Measurements from ENCODE around the gene CD48.

Gene CD48

GRCh38 chr1:160748181-160748877 lies 36.7 kb upstream of the CD48 start:
- H3K4me2 ChIP-seq: no peak overlapping the region
- no peaks in the 10 kb centered on the region; the same call in 1 of the 2 replicates for H3K27me3 ChIP-seq (ENCODE audit: insufficient read depth, low read depth)

GRCh38 chr1:160747717-160748116 lies 36.1 kb upstream of the CD48 start:
- H3K27me3 ChIP-seq (ENCODE audit: insufficient read depth, low read depth): no peaks in the 10 kb centered on the region; the same call in 1 of the 2 replicates
- H3K4me2 ChIP-seq: no peak overlapping the region
- no peak overlapping the region for H3K4me3 ChIP-seq (IDR thresholded peaks at IDR 0.05; ENCODE audit: insufficient read depth, low read depth, low read length)
- H3K9ac ChIP-seq: no peak overlapping the region
- H3K27ac ChIP-seq: no peak overlapping the region
- no peak for TF ChIP-seq CTCF (conservative IDR thresholded peaks at IDR 0.05; ENCODE audit: low read depth, low read length)
- no peak overlapping the region for H2AFZ ChIP-seq (ENCODE audit: low read depth)
- H3K36me3 ChIP-seq (ENCODE audit: insufficient read depth): no peaks in the 10 kb centered on the region
- H4K20me1 ChIP-seq (ENCODE audit: insufficient read depth): no peaks in the 10 kb centered on the region
- H3K4me1 ChIP-seq (ENCODE audit: low read depth, poor library complexity, severe bottlenecking): no peaks in the 10 kb centered on the region
- no peaks in the 10 kb centered on the region for H3K79me2 ChIP-seq (ENCODE audit: insufficient read depth, low read depth)

More at GRCh38 chr1:160748181-160748877, 36.7 kb upstream of the CD48 start:
- H3K4me3 ChIP-seq (IDR thresholded peaks at IDR 0.05; ENCODE audit: insufficient read depth, low read depth, low read length): no peak overlapping the region
- H3K36me3 ChIP-seq (ENCODE audit: insufficient read depth): no peaks in the 10 kb centered on the region
- H4K20me1 ChIP-seq (ENCODE audit: insufficient read depth): no peaks in the 10 kb centered on the region
- H3K79me2 ChIP-seq (ENCODE audit: insufficient read depth, low read depth): no peaks in the 10 kb centered on the region
- H3K9ac ChIP-seq: no peak overlapping the region
- H3K27ac ChIP-seq: no peak overlapping the region
- H2AFZ ChIP-seq (ENCODE audit: low read depth): no peak overlapping the region
- H3K4me1 ChIP-seq (ENCODE audit: low read depth, poor library complexity, severe bottlenecking): no peaks in the 10 kb centered on the region
- TF ChIP-seq CTCF (conservative IDR thresholded peaks at IDR 0.05; ENCODE audit: low read depth, low read length): peak; percentile 80

- Histone ChIP-seq H4K20me1 (ENCODE audit: insufficient read depth) (no peaks in the 10 kb centered on the region), H3K36me3 (ENCODE audit: insufficient read depth) (no peaks in the 10 kb centered on the region), H2AFZ (ENCODE audit: low read depth) (no peak overlapping the region), H3K79me2 (ENCODE audit: insufficient read depth, low read depth) (no peaks in the 10 kb centered on the region), H3K4me1 (ENCODE audit: low read depth, poor library complexity, severe bottlenecking) (no peaks in the 10 kb centered on the region), H3K9ac (no peak overlapping the region), H3K27ac (no peak overlapping the region), H3K4me3 (IDR thresholded peaks at IDR 0.05; ENCODE audit: insufficient read depth, low read depth, low read length) (no peak overlapping the region), H3K27me3 (ENCODE audit: insufficient read depth, low read depth) (no peaks in the 10 kb centered on the region; the same call in 1 of the 2 replicates), H3K4me2 (no peak overlapping the region)
- no peak for TF ChIP-seq CTCF (conservative IDR thresholded peaks at IDR 0.05; ENCODE audit: low read depth, low read length)
Measured at GRCh38 chr1:160746836-160747500, 35.3 kb upstream of the CD48 start.

GRCh38 chr1:160745551-160745950 lies 33.9 kb upstream of the CD48 start:
- Histone ChIP-seq H3K9ac (no peak overlapping the region), H3K27me3 (ENCODE audit: insufficient read depth, low read depth) (no peaks in the 10 kb centered on the region), H3K4me3 (IDR thresholded peaks at IDR 0.05; ENCODE audit: insufficient read depth, low read depth, low read length) (no peak overlapping the region), H3K4me2 (no peak overlapping the region), H3K27ac (no peak overlapping the region), H3K36me3 (ENCODE audit: insufficient read depth) (no peaks in the 10 kb centered on the region), H3K79me2 (ENCODE audit: insufficient read depth, low read depth) (no peaks in the 10 kb centered on the region), H2AFZ (ENCODE audit: low read depth) (no peak overlapping the region), H3K4me1 (ENCODE audit: low read depth, poor library complexity, severe bottlenecking) (no peaks in the 10 kb centered on the region), H4K20me1 (ENCODE audit: insufficient read depth) (no peaks in the 10 kb centered on the region)
- TF ChIP-seq CTCF (conservative IDR thresholded peaks at IDR 0.05; ENCODE audit: low read depth, low read length): no peak
